ENCODE measurements around the gene HARBI1. TPM values are rescaled to one million over a fixed set of nuclear protein-coding genes. Genes with fewer than 3 reads are reported as not detected.
A peak's percentile ranks its signal among the peaks of the same experiment; 100 is the strongest.

HARBI1 gene
- total RNA-seq, 1 experiment from 2014 or later, result 4.0 TPM

GRCh38 chr11:46565232-46565840 lies 51.7 kb downstream of the HARBI1 start:
- DNase-seq, result no peak
- no peaks in the 10 kb centered on the region for H3K9me3 ChIP-seq (ENCODE audit: low read length)
- H4K20me1 ChIP-seq (ENCODE audit: insufficient read depth, low read depth, low read length), result no peaks in the 10 kb centered on the region
- H2AFZ ChIP-seq (ENCODE audit: low read length), result no peak overlapping the region
- no peak overlapping the region for H3K4me2 ChIP-seq (ENCODE audit: low read depth, low read length, poor library complexity, severe bottlenecking)
- H3K36me3 ChIP-seq (ENCODE audit: insufficient read depth, low read length), result no peaks in the 10 kb centered on the region
- H3K27ac ChIP-seq (ENCODE audit: low read length), result no peak overlapping the region
- no peaks in the 10 kb centered on the region for H3K9me2 ChIP-seq (replicated peaks; ENCODE audit: insufficient read depth, low read length)
- no peak overlapping the region for H3K4me3 ChIP-seq (ENCODE audit: low read length)
- no peak overlapping the region for H3K9ac ChIP-seq (ENCODE audit: low read length)
- H3K27me3 ChIP-seq (ENCODE audit: low read length), result no peaks in the 10 kb centered on the region
- H3K79me2 ChIP-seq (ENCODE audit: low read length), result peaks cover 92% of the 10 kb centered on the region
- peaks cover 20% of the 10 kb centered on the region for H3K4me1 ChIP-seq (ENCODE audit: low read length)

GRCh38 chr11:46564459-46564858 lies 52.6 kb downstream of the HARBI1 start:
- Histone ChIP-seq H3K79me2 (ENCODE audit: low read length) (peaks cover 92% of the 10 kb centered on the region), H3K9me2 (replicated peaks; ENCODE audit: insufficient read depth, low read length) (no peaks in the 10 kb centered on the region), H3K27me3 (ENCODE audit: low read length) (no peaks in the 10 kb centered on the region), H2AFZ (ENCODE audit: low read length) (no peak overlapping the region), H3K36me3 (ENCODE audit: insufficient read depth, low read length) (no peaks in the 10 kb centered on the region), H3K9ac (ENCODE audit: low read length) (no peak overlapping the region), H3K9me3 (ENCODE audit: low read length) (no peaks in the 10 kb centered on the region), H3K4me1 (ENCODE audit: low read length) (peaks cover 29% of the 10 kb centered on the region), H3K4me2 (ENCODE audit: low read depth, low read length, poor library complexity, severe bottlenecking) (no peak overlapping the region), H4K20me1 (ENCODE audit: insufficient read depth, low read depth, low read length) (no peaks in the 10 kb centered on the region), H3K27ac (ENCODE audit: low read length) (no peak overlapping the region), H3K4me3 (ENCODE audit: low read length) (no peak overlapping the region)
- DNase-seq, result no peak

GRCh38 chr11:46562527-46562926 lies 54.5 kb downstream of the HARBI1 start:
- Histone ChIP-seq H3K36me3 (ENCODE audit: insufficient read depth, low read length) (no peaks in the 10 kb centered on the region), H3K9ac (ENCODE audit: low read length) (no peak overlapping the region), H3K27me3 (ENCODE audit: low read length) (no peaks in the 10 kb centered on the region), H2AFZ (ENCODE audit: low read length) (no peak overlapping the region), H3K4me2 (ENCODE audit: low read depth, low read length, poor library complexity, severe bottlenecking) (no peak overlapping the region), H4K20me1 (ENCODE audit: insufficient read depth, low read depth, low read length) (no peaks in the 10 kb centered on the region), H3K9me3 (ENCODE audit: low read length) (no peaks in the 10 kb centered on the region), H3K4me3 (ENCODE audit: low read length) (no peak overlapping the region), H3K79me2 (ENCODE audit: low read length) (peaks cover 96% of the 10 kb centered on the region), H3K27ac (ENCODE audit: low read length) (no peak overlapping the region), H3K9me2 (replicated peaks; ENCODE audit: insufficient read depth, low read length) (no peaks in the 10 kb centered on the region), H3K4me1 (ENCODE audit: low read length) (peaks cover 29% of the 10 kb centered on the region)
- no peak for DNase-seq

- no peaks in the 10 kb centered on the region for H3K36me3 ChIP-seq (ENCODE audit: insufficient read depth, low read length)
- no peaks in the 10 kb centered on the region for H3K27me3 ChIP-seq (ENCODE audit: low read length)
- H3K4me2 ChIP-seq (ENCODE audit: low read depth, low read length, poor library complexity, severe bottlenecking), result peak overlapping the region; percentile 87
- peak overlapping the region; percentile 85 for H3K27ac ChIP-seq (ENCODE audit: low read length)
- H2AFZ ChIP-seq (ENCODE audit: low read length), result peak overlapping the region; percentile 31; the same call in 1 of the 2 replicates
- DNase-seq, result peak; percentile 70
- peak overlapping the region; percentile 65 for H3K4me3 ChIP-seq (ENCODE audit: low read length)
- H4K20me1 ChIP-seq (ENCODE audit: insufficient read depth, low read depth, low read length), result peaks cover 6% of the 10 kb centered on the region; the same call in 1 of the 2 replicates
- H3K79me2 ChIP-seq (ENCODE audit: low read length), result peaks cover 93% of the 10 kb centered on the region
- H3K9ac ChIP-seq (ENCODE audit: low read length), result peak overlapping the region; percentile 67
- H3K9me2 ChIP-seq (replicated peaks; ENCODE audit: insufficient read depth, low read length), result no peaks in the 10 kb centered on the region
- H3K9me3 ChIP-seq (ENCODE audit: low read length), result no peaks in the 10 kb centered on the region
- peaks cover 40% of the 10 kb centered on the region for H3K4me1 ChIP-seq (ENCODE audit: low read length)
Observed at GRCh38 chr11:46560300-46560991, 56.6 kb downstream of the HARBI1 start.

- H3K4me1 ChIP-seq (ENCODE audit: low read length), result peaks cover 45% of the 10 kb centered on the region
- no peaks in the 10 kb centered on the region for H3K9me3 ChIP-seq (ENCODE audit: low read length)
- no peak overlapping the region for H2AFZ ChIP-seq (ENCODE audit: low read length)
- DNase-seq, result no peak
- peaks cover 6% of the 10 kb centered on the region; the same call in 1 of the 2 replicates for H4K20me1 ChIP-seq (ENCODE audit: insufficient read depth, low read depth, low read length)
- H3K36me3 ChIP-seq (ENCODE audit: insufficient read depth, low read length), result no peaks in the 10 kb centered on the region
- H3K27ac ChIP-seq (ENCODE audit: low read length), result peak overlapping the region; percentile 85
- peak overlapping the region; percentile 67 for H3K9ac ChIP-seq (ENCODE audit: low read length)
- H3K79me2 ChIP-seq (ENCODE audit: low read length), result peaks cover 93% of the 10 kb centered on the region
- peak overlapping the region; percentile 65 for H3K4me3 ChIP-seq (ENCODE audit: low read length)
- no peaks in the 10 kb centered on the region for H3K9me2 ChIP-seq (replicated peaks; ENCODE audit: insufficient read depth, low read length)
- no peaks in the 10 kb centered on the region for H3K27me3 ChIP-seq (ENCODE audit: low read length)
- peak overlapping the region; percentile 87 for H3K4me2 ChIP-seq (ENCODE audit: low read depth, low read length, poor library complexity, severe bottlenecking)
Observed at GRCh38 chr11:46559815-46560214, 57.2 kb downstream of the HARBI1 start.

GRCh38 chr11:46557684-46558151 lies 59.3 kb downstream of the HARBI1 start:
- H3K79me2 ChIP-seq (ENCODE audit: low read length), result peaks cover 94% of the 10 kb centered on the region
- H3K4me1 ChIP-seq (ENCODE audit: low read length), result peaks cover 45% of the 10 kb centered on the region
- H4K20me1 ChIP-seq (ENCODE audit: insufficient read depth, low read depth, low read length), result peaks cover 6% of the 10 kb centered on the region; the same call in 1 of the 2 replicates
- no peak overlapping the region for H3K9ac ChIP-seq (ENCODE audit: low read length)
- H3K4me2 ChIP-seq (ENCODE audit: low read depth, low read length, poor library complexity, severe bottlenecking), result no peak overlapping the region
- no peak overlapping the region for H2AFZ ChIP-seq (ENCODE audit: low read length)
- no peak overlapping the region for H3K4me3 ChIP-seq (ENCODE audit: low read length)
- no peaks in the 10 kb centered on the region for H3K9me3 ChIP-seq (ENCODE audit: low read length)
- no peak for DNase-seq
- no peaks in the 10 kb centered on the region for H3K9me2 ChIP-seq (replicated peaks; ENCODE audit: insufficient read depth, low read length)
- H3K27me3 ChIP-seq (ENCODE audit: low read length), result no peaks in the 10 kb centered on the region
- H3K27ac ChIP-seq (ENCODE audit: low read length), result no peak overlapping the region
- no peaks in the 10 kb centered on the region for H3K36me3 ChIP-seq (ENCODE audit: insufficient read depth, low read length)

GRCh38 chr11:46555267-46556054 lies 61.6 kb downstream of the HARBI1 start:
- H3K4me1 ChIP-seq (ENCODE audit: low read length), result peaks cover 25% of the 10 kb centered on the region
- no peak overlapping the region for H3K4me2 ChIP-seq (ENCODE audit: low read depth, low read length, poor library complexity, severe bottlenecking)
- no peaks in the 10 kb centered on the region for H3K36me3 ChIP-seq (ENCODE audit: insufficient read depth, low read length)
- peaks cover 6% of the 10 kb centered on the region; the same call in 1 of the 2 replicates for H4K20me1 ChIP-seq (ENCODE audit: insufficient read depth, low read depth, low read length)
- H3K9ac ChIP-seq (ENCODE audit: low read length), result no peak overlapping the region
- no peaks in the 10 kb centered on the region for H3K9me3 ChIP-seq (ENCODE audit: low read length)
- peak; percentile 47 for DNase-seq
- H3K27ac ChIP-seq (ENCODE audit: low read length), result no peak overlapping the region
- no peaks in the 10 kb centered on the region for H3K9me2 ChIP-seq (replicated peaks; ENCODE audit: insufficient read depth, low read length)
- no peaks in the 10 kb centered on the region for H3K27me3 ChIP-seq (ENCODE audit: low read length)
- no peak overlapping the region for H3K4me3 ChIP-seq (ENCODE audit: low read length)
- H2AFZ ChIP-seq (ENCODE audit: low read length), result no peak overlapping the region
- peaks cover 89% of the 10 kb centered on the region for H3K79me2 ChIP-seq (ENCODE audit: low read length)

All from Karpas-422 (cell line).